Sciatic nerve (tissue), 2 donors: ENCODE measurements around the gene TOB2. TPM values are rescaled to one million over a fixed set of nuclear protein-coding genes. Genes with fewer than 3 reads are reported as not detected.
A peak's percentile ranks its signal among the peaks of the same experiment; 100 is the strongest.
"Not testable (repeated sequence)": the region's sequence is repeated elsewhere in the genome, so short reads cannot be mapped to it uniquely, and the experiment has no call there.

ENCODE experiments used
- ATAC-seq: fragments of 200-7000 bp; cut with Tn5 transposase; one replicate; pipeline ENCODE4 v1.9.1; 2020; ENCODE audit warnings: mild to moderate bottlenecking, moderate library complexity
- DNase-seq: peaks from one replicate; pipeline ENCODE4 v3.0.0-alpha.2; 2020; ENCODE audit warnings: low spot score
- intact Hi-C: fragments of 100-400 bp; cut with DNase I; formaldehyde crosslinking; loops from one replicate; pipeline ENCODE4 v1.14.2; 2022
- total RNA-seq: library from RNA; stranded (reverse); fragmentation: NEBNext Ultra II Directional; extraction: Animal tissue kit (Norgen Biotek cat#: 25700); gene quantifications from one replicate; pipeline ENCODE4 v1.2.1, GENCODE V29; 2021
- donor health status: DM: no; HTN: no; CAD: no.
- donor health status: DM: no; HTN: no; CAD: no.

Gene TOB2
- total RNA-seq, 1 donor from 2014 or later: 67.7 TPM

- DNase-seq: no peak
- intact Hi-C loops: no loop called here
- ATAC-seq: no peak
Measured at GRCh38 chr22:41469218-41469851, 22.7 kb upstream of the TOB2 start.

DNA sequence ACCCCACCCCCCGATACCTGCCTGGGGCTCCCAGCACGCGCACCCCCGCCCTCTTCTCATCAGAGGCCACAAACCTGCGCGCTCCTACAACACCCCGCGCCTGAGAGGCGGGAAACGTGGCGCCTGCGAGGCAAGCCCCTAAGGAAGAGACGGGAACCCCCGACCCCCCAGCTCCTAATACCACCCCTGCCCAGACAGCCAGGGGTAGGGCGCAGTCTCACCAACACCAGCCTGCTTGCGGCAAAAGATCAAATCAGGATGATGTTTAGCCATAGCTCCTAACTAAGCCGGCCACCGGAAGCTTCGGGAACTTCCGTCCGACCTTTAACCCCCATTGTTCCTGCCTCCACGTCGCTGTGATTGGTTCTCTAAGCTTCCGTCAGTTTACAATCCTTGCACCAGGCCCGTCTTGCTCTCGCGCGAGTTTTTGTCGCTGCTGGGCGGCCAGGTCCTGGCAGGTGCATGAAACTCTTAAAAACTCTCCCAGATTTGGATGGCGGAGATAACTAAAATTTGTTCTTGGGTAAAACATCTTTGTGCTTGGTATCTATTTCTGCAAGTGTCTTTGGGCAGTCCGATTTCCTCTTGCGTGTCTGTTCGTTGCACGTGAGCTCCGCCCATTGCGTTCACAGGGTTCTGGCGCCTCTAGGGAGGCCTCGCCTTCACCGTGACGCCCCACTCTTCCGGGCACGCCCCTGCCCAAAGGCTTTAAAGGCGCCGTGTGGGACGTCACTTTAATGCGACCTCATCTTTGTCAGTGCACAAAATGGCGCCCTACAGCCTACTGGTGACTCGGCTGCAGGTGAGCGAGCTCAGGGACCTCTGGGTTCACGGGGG lies 22.0 kb upstream of the TOB2 start, which contains the start of the genes ACO2 and PHF5A:
TSS of gene ACO2 (plus strand) at position 737 of the 837 bp plus-strand sequence. CDS start at position 767, 30 bp downstream.
TSS of gene PHF5A (minus strand) at position 312 of the 837 bp plus-strand sequence. CDS start at position 273, 39 bp downstream.
- intact Hi-C loops: no loop called here
- ATAC-seq (peak; percentile 99), DNase-seq (peak; percentile 99)

DNA sequence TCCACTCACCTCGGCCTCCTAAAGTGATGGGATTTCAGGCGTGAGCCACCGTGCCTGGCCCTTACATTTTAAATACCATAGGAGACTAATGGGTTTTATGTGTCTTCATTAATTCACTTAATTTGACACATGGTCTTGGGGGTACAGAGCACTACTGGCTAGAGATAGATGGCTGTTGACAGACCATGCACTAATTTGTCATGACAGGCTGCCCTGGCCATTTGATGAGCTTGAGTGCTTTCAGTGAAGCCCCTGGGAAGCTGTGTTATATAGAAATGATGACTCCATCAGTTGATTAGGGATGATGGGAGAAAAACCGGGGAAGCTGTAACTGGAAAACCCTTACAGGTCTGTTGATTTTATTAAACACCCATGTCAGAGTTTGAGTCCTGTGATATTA lies 15.3 kb upstream of the TOB2 start:
- ATAC-seq: no peak
- intact Hi-C loops: no loop called here
- DNase-seq: no peak

DNA sequence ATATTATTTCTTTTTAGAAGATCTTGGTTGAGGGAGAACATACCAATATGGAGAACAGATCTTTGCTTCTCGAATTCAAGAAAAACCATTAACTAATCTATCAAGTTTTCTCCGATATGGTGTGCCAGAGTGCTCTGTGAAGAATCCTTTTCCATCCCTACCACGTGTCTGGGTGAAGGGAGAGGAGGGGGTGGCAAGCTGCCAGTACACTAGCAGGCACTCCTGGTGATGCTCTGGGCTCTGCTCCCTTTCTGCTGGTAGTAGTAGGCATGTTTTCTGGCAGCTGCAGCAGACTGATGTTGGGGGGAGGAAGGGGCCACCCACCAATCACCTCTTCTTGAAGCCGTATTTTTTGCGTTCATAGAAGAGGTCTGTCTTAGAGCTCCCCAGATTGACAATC lies 13.5 kb upstream of the TOB2 start:
- ATAC-seq, intact Hi-C loops, DNase-seq: not testable (repeated sequence)

DNA sequence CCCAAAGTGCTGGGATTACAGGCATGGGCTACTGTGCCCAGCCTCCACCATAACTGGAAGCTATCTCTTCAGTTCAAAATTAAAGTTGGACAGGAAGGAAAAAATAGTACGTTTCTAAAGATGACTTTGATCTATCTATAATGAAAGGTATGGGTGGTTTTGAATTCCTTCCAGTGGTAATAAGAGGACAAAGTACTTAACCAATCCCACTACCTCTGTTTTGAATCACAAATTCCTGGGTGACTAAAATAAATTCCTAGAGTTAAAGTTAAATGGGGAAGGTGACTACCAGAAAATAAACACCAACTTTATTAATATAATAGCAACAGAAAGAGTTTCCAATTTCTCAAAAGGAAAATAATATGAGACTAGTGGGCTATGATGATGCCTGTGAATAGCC lies 12.8 kb upstream of the TOB2 start:
- ATAC-seq (no peak), DNase-seq (no peak)
- intact Hi-C loops: no loop called here

GRCh38 chr22:41458161-41458728 lies 11.6 kb upstream of the TOB2 start:
- intact Hi-C loops: no loop called here
- ATAC-seq (no peak), DNase-seq (no peak)

DNA sequence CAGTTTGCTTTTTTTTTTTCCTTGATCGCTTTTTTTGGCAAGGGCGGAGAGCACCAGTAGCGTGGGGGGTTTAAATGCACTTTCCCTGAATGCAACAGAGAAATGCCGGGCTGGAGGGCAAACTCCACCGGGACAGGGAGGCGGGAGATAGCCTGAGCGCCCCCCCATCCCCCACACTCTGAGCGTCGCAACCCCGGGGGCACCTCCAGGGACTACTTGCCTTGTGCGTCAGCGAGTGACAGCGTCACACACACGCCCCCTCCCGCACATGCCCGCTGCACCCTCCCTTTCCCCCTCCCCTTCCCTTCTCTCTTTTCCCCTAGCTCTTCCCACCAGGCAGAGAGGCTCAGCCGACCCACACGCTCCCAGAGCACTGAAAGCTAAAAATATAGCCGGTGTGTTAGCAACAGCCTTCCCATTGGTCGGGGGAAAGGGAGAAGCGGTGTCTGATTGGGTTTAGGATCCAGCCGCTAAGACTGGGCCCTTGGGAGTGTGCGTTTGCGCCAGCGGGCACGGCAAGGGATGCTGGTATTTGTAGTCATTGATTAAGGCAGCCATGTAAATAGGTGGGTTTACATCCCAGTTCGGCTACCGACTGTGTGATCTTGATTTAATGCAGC lies 1.7 kb upstream of the TOB2 start:
- intact Hi-C loops: no loop called here
- peak; percentile 87 for ATAC-seq
- DNase-seq: peak; percentile 95

DNA sequence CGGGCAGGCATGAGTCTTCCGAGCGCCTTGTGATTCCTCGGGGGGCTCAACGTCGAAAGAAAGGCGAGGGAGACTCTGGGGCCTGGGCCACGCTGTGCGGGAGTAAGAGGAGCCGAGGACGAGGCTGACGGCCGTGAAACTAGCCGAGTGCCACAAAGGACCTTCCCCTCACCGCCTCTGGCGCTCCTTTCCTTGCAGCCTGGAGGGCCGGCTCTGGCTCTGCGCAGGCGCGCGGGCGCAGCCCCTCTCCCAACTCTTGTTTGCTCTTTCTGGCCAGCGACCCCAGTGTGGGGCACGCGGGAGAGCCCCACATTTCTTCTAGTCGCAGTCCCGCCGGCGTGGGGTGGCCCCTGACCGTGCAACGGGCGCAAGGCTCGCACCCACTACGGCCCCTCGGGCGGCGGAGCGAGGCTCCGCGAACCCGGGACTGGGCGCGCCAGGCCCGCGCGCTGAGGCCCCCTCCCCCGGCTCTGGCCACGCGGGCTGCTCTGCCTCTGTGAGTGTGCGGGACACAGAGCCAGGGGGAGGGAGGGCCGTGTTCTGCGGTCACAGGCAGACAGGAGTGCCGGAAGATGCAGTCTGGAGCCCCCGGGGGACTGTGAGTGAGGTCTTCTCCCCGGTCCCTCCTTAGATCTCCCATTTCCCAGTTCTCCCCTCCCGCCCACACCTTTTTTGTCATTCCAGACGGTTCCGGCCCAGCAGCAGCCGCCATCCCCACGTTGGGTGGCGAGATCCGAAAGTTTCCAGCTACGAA lies 1.0 kb upstream of the TOB2 start:
- DNase-seq (peak; percentile 84), ATAC-seq (peak; percentile 13)
- intact Hi-C loops: no loop called here

DNA sequence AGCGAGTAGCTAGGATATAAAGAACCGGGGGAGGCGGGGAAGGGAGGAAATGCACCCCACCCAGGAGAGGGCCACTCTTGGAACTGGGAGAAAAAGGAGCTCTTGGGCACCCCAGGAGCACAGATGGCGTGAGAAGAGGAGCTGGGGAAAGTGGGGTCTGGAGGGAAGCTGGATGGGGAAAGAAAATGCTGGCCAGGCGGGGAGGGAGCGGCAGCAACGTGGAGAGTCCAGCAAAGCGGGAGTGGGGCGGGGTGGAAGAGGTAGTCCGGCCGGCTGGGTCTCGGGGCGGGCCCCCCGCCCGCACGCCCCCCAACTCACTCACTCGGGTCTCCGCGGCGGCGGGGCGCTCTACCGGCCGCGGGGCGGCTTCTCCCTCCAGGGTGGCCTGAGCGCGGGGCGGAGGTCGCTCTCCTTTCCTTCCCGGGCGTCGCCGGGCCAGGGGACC lies 522 bp downstream of the TOB2 start:
- intact Hi-C loops: no loop called here

GRCh38 chr22:41445129-41446056 lies 1.2 kb downstream of the TOB2 start:
- no peak for ATAC-seq
- DNase-seq: no peak
- intact Hi-C loops: no loop called here

More for the DNA sequence above, 522 bp downstream of the TOB2 start:
- peak; percentile 74 for DNase-seq
- ATAC-seq: no peak

- intact Hi-C loops: no loop called here
- peak; percentile 93 for DNase-seq
- ATAC-seq: peak; percentile 77
Measured at GRCh38 chr22:41444360-41445128, 2.1 kb downstream of the TOB2 start.

DNA sequence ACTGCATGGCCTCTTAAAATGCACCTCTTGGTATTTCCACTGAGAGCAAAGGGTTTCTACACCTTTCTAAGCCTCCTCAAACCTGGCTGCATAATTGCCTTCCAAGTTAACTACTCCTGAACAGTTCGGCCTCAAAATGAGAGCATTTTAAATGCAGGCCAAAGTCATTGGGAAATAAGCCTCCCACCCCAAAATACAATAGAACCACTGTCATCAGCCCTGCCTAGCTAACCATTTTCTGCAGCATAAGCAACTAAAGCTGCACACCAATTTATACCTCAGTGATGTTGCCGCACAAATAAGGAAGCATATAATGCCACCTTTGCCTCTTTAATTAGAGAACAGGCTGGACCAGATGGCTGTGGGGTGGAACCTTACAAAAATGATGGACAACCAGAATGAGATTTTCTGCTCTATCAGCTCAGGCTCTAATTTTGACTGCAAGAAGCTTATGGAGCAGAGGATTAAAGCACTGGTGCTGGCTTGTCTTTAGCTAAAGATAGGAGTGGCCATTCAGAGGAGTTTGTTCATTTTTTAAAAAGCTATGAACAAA lies 4.3 kb downstream of the TOB2 start:
- ATAC-seq: no peak
- no peak for DNase-seq
- intact Hi-C loops: no loop called here

DNA sequence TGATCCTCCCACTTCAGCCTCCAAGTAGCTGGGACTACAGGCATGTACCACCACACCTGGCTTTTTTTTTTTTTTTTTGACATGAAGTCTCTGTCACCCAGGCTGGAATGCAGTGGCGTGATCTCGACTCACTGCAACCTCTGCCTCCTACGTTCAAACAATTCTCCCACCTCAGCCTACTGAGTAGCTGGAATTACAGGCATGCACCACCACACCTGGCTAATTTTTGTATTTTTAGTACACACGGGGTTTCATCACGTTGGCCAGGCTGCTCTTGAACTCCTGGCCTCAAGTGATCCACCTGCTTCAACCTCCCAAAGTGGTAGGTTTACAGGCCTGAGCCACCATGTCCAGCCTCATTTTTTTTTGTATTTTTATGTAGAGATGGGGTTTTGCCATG lies 6.1 kb downstream of the TOB2 start:
- ATAC-seq, intact Hi-C loops: not testable (repeated sequence)

DNA sequence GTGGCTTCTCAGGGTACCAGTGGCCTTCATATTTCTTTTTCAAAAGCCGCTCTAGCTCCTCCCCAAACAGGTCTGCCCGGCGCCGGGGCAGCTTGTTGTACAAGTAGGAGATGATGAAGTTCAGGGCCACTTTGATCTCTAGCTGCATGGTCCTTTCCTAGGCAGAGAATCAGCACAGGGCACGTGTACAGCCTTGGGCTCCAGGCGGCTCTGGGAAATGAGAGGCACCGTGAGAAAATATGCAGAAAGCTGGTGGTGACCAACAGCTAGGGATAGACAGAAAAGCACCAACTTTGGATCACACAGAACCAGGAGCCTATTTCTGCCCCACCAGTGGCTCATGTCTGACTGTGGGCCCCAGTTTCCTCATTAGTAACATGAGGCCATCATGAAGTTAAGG lies 9.4 kb downstream of the TOB2 start:
- ATAC-seq: no peak
- no peak for DNase-seq
- intact Hi-C loops: no loop called here

More for the DNA sequence above, 6.1 kb downstream of the TOB2 start:
- not testable (repeated sequence) for DNase-seq

DNA sequence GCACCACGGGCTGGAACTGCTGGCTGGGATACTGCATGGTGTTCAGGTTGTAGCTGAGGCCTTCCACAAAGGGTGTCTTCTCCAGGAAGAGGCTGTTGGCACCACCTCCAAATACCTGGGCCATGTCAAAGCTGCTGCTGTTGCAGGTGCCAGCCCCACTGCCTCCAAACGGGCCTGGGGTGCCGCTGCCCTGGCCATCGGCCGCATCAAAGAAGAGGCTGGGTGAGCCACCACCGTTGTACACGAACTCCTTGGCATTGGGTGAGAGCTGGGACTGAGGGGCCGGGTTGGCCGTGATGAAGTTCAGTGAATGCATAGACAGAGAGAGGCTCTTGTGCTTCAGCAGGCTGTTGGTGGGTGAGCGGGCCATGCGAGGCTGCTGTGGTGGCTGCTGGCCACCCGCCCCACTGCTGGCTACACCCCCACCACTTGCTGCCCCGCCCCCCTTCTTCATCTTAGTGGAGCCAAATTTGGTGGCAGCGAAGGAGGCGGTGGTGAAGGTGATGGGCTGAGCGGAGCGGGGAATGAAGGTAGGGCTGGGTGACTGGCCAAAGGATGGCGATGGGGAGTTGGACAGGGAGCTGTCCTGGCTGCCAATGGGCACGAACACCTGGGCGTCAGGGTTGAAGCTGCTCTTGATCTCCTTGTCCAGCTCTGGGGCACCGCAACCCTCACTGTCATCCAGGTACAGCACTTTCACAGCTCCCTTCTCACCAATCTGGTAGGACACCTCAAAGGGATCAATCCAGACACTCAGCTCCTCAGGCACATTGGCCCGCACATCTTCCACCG lies 10.1 kb downstream of the TOB2 start:
- ATAC-seq: no peak
- intact Hi-C loops: no loop called here
- DNase-seq: no peak

GRCh38 chr22:41435560-41435959 lies 11.0 kb downstream of the TOB2 start:
- ATAC-seq (no peak), DNase-seq (no peak)
- intact Hi-C loops: no loop called here
